Hematopoietic multipotent progenitor cell treated with erythropoietin and hydrocortisone succinate and interleukin-3 and kit ligand, for 15 days (in vitro differentiated cells): ENCODE data around the gene BRCC3.
"Not testable (repeated sequence)": the region's sequence is repeated elsewhere in the genome, so short reads cannot be mapped to it uniquely, and the experiment has no call there.

ENCODE experiments used
- DNase-seq: peaks from one replicate; pipeline ENCODE4 v3.0.0-alpha.2; 2015; ENCODE audit warnings: low spot score

The BRCC3 gene

GRCh38 chrX:155144926-155145325 lies 73.6 kb downstream of the BRCC3 start:
- DNase-seq, result no peak

- DNase-seq, result not testable (repeated sequence)
These were observed 76.3 kb downstream of the BRCC3 start for GRCh38 chrX:155147612-155148011.

DNA sequence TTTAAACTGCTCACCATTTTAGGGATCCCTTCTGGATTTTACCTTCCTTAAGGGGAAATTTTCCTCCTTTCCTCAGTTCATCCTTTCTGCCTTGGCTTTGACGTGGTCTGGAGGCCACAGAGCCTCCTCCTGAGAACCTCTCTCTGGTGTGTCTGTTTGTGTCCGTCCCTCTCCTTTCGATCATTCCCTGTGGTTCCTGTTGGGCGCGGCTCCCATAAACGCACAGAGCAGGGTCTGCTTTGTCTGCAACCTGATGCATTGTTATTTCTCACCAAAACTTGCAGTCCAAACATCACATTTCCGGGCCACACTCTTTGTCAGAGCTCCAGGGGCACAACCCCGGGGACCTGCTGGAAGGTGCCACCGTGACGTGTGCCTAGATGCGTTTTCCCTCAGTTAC lies 76.9 kb downstream of the BRCC3 start:
- not testable (repeated sequence) for DNase-seq

DNA sequence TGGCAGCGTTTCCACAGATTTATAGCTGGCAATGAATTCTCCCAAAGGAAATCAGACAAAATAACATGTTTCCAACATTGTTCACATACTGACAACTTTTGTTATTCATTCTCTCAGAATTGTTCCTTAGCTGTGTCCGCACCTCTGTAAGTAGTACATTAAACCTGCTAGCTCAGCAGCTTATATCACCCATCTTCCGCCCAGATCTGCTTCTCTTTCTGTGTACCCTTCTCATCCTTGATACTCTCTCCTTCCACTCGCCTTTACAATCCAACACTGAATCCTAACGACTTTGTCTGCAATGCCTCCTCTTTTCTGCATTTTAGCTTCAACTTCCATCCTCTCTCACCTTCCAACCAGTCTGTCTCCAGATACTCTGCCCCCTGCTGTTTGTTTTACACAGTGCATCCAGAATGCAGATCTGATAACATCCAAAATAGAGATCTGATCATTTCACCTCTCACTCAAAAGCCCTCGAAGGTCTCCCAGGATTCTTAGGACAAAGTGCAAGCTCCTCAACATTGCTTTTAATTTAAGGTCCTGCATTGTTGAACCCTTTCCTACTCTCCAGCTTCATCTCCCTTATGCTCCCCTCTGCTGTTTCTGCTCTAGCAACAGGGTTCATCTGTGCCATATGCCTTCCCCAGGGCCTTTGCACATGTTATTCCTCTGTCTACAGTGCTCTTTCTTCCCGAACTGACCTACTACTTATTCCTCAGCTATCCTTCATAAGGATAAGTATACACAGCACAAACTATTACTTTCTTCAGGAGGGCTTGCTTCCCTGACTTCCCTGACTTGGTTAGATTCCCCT lies 77.6 kb downstream of the BRCC3 start:
- peak; percentile 34 for DNase-seq

DNA sequence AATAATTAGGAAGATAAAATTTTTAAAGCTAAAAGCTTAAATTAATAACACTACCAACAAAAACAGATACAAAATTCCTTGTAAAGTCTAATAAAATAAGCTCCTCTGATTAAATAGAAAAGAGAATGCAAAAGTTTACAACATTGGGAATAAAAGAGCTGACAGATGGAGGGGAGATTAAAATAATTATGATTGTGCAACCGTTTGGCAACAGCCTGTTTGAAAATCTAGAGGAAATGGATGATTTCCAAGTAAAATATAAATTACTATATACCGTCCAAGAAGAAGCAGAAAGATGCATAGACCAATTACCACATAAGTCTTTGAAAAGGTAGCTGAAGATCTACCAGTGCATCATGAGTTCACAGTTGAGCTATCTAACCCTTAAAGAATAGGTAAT lies 98.6 kb downstream of the BRCC3 start:
- no peak for DNase-seq
